Activated T-helper 17 cell treated with anti-CD3 and anti-CD28 coated beads, Interleukin-2, amount 50 U/mL, for 72 hours (primary cell): ENCODE measurements around the gene EXOC6. TPM values are rescaled to one million over a fixed set of nuclear protein-coding genes. Genes with fewer than 3 reads are reported as not detected.

Experiments
- ATAC-seq: fragments of 150-1000 bp; cut with Tn5 transposase; replicated peaks from 2 replicates; pipeline ENCODE4 v1.10.0; 2021; ENCODE audit warnings: mild to moderate bottlenecking, moderate library complexity
- H3K27ac Mint-ChIP-seq: one replicate; pipeline ENCODE4 v1.8.0; 2022; ENCODE audit warnings: mixed read lengths
- H3K27me3 Mint-ChIP-seq: one replicate; pipeline ENCODE4 v1.8.0; 2022; ENCODE audit warnings: mixed read lengths
- H3K36me3 Mint-ChIP-seq: one replicate; pipeline ENCODE4 v1.8.0; 2022; ENCODE audit warnings: low read depth, mild to moderate bottlenecking, mixed read lengths
- H3K4me1 Mint-ChIP-seq: one replicate; pipeline ENCODE4 v1.8.0; 2022; ENCODE audit warnings: mixed read lengths
- H3K4me3 Mint-ChIP-seq: one replicate; pipeline ENCODE4 v1.8.0; 2022; ENCODE audit warnings: mild to moderate bottlenecking, mixed read lengths
- H3K9me3 Mint-ChIP-seq: one replicate; pipeline ENCODE4 v1.8.0; 2022; ENCODE audit warnings: mixed read lengths
- total RNA-seq, 2 donors: library from RNA; stranded (reverse); gene quantifications; one replicate each; pipeline ENCODE4 v1.2.3, GENCODE V29; 2022

EXOC6 gene
- total RNA-seq, 2 donors from 2014 or later: 9.8 to 12.1 TPM

DNA sequence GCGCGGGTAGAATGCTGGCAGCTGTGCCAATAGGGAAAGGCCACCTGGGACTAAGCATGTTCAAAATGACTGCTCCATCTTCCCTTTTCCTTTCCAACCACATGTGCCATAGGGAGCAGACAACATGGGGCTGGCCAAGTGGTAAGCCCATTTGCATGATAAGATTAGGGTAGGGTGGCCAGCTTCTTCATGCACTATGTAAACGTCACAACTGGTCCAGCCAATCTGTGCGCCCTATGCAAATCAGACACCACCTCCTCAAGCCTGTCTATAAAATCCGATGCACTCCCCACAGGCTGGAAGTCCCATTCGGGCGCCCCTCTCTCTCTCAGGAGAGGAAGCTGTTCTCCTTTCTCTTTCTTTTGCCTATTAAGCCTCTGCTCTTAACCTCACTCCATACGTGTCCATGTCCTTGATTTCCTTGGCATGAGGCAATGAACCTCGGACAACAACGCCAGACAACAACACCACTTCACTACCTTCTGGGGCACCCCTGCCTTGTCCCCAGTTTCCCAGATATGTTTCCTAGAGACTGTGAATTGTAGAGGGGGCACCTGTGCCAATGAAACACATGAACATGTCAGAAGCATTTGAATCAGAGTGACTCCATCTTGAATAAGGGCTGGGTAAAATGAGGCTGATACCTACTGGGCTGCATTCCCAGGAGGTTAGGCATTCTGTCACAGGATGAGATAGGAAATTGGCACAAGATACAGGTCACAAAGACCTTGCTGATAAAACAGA is 19.1 kb upstream of the EXOC6 start:
- Mint-ChIP-seq H3K9me3 (no peaks in the 10 kb centered on the region), H3K4me3 (no peak overlapping the region), H3K27me3 (no peaks in the 10 kb centered on the region), H3K27ac (no peak overlapping the region), H3K36me3 (no peaks in the 10 kb centered on the region), H3K4me1 (peaks cover 12% of the 10 kb centered on the region)
- no peak for ATAC-seq

DNA sequence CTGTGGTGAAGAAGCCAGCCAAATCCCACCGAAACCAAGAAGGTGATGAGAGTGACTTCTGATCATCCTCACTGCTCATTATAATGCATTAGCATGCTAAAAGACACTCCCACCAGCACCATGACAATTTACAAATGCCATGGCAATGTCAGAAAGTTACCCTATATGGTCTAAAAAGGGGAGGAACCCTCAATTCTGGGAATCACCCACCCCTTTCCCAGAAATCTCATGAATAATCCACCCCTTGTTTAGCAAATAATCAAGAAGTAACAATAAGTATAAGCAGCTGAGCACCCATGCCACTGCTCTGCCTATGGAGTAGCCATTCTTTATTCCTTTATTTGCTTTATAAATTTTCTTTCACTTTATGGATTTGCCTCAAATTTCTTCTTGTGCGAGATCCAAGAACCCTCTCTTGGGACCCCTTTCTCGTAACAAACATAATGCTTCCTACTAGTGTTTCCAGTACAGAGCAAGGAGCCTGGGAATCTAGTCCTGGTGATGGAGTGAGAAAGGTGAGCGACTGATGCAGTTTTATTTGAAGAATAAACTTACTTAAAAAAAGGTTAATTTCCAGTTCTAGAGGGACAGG is 18.4 kb upstream of the EXOC6 start:
- peak overlapping the region; percentile 77 for H3K4me3 Mint-ChIP-seq
- peak overlapping the region; percentile 86 for H3K27ac Mint-ChIP-seq
- no peak for ATAC-seq
- H3K9me3 Mint-ChIP-seq: no peaks in the 10 kb centered on the region
- H3K36me3 Mint-ChIP-seq: no peaks in the 10 kb centered on the region
- no peaks in the 10 kb centered on the region for H3K27me3 Mint-ChIP-seq
- peaks cover 12% of the 10 kb centered on the region for H3K4me1 Mint-ChIP-seq

DNA sequence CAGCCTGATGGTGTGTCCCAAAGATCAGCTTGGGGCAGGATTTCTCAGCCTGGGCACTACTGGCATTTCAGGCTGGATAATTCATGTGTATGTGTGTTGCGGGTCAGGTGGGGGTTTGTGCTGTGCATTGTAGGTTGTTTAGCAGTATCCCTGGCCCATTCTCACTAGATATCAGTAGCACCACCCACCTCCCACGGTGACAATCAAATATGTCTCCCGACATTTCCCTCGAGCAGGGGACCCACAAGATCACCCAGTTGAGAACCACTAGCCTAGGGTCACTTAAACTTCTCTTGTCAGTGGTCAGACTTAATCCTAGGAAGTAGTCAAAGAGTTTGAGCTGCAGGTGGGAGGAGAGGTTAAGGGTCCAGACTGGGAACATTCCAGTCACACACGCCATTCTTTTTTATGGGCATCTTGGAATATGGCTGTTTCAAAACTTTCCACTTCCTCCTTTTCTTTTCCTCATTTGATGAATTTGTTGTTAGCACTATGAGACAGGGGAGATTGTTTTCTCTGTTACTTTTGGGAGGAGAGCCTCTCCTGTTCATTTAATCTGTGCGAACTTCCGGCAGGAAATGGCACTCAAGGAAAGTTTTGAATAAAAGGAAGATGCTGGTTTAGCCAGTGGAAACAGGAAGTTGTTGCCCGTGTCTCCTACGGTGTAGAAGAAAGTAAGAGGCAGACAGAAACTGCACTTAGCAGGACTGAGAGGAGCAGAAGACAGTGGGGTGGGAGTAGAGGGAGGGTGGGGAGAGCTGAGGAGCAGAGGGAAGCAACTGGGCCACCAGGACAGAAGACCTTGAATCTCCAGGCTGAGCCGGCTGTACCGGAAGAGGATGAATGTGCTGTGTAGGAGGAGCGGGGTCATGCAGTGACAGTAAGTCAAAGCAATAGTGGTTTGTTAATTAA is 17.6 kb upstream of the EXOC6 start:
- no peaks in the 10 kb centered on the region for H3K27me3 Mint-ChIP-seq
- peak overlapping the region; percentile 77 for H3K4me3 Mint-ChIP-seq
- H3K36me3 Mint-ChIP-seq: no peaks in the 10 kb centered on the region
- no peaks in the 10 kb centered on the region for H3K9me3 Mint-ChIP-seq
- H3K4me1 Mint-ChIP-seq: peaks cover 12% of the 10 kb centered on the region
- ATAC-seq: peak; percentile 86
- H3K27ac Mint-ChIP-seq: peak overlapping the region; percentile 86

DNA sequence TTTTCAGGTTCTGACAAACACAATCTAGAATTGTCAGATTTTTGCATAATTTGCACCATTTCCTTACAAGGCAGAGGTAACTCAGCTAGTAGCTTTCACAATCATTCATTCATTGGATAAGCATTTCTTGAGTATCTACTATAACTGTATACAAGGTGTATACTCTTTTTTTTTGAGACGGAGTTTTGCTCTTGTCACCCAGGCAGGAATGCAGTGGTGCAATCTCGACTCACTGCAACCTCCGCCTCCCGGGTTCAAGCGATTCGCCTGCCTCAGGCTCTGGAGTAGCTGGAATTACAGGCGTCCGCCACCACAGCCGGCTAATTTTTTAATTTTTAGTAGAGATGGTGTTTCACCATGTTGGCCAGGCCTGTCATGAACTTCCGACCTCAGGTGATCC is 16.2 kb upstream of the EXOC6 start:
- no peaks in the 10 kb centered on the region for H3K9me3 Mint-ChIP-seq
- H3K27ac Mint-ChIP-seq: no peak overlapping the region
- H3K36me3 Mint-ChIP-seq: no peaks in the 10 kb centered on the region
- H3K27me3 Mint-ChIP-seq: no peaks in the 10 kb centered on the region
- no peak overlapping the region for H3K4me3 Mint-ChIP-seq
- peaks cover 7% of the 10 kb centered on the region for H3K4me1 Mint-ChIP-seq
- no peak for ATAC-seq

DNA sequence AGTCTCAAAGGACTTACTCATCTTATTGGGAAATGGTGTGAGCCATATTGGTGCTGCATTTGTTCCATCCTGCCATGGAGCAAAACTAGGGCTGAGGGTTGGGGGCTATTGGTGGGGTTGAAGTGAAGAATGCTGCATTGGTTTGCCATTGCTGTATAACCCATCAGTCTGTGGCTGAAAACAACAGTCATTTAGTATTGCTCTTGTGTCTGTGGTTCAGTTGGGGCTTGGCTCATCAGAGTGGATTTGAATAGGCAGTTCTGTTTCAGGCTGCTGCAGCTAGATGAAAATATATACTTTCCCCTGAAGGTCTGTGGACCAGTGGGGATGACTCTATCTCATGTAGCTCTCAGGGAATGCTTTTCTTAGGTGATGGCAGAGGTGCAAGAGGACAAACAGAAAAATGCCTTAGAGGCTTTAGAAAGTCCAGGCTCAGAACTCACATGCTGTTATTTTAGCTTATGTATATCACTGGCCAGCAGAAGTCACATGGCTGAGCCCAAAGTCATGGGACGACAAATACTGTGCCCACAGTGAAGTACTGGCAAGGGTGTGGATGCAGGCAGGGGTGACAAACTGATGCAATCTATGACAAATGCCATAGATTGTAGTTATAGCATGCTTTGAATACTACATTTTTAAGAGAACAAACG is 15.2 kb upstream of the EXOC6 start:
- H3K9me3 Mint-ChIP-seq: no peaks in the 10 kb centered on the region
- H3K4me1 Mint-ChIP-seq: peaks cover 7% of the 10 kb centered on the region
- peak; percentile 68 for ATAC-seq
- no peaks in the 10 kb centered on the region for H3K27me3 Mint-ChIP-seq
- H3K4me3 Mint-ChIP-seq: no peak overlapping the region
- no peak overlapping the region for H3K27ac Mint-ChIP-seq
- H3K36me3 Mint-ChIP-seq: no peaks in the 10 kb centered on the region

DNA sequence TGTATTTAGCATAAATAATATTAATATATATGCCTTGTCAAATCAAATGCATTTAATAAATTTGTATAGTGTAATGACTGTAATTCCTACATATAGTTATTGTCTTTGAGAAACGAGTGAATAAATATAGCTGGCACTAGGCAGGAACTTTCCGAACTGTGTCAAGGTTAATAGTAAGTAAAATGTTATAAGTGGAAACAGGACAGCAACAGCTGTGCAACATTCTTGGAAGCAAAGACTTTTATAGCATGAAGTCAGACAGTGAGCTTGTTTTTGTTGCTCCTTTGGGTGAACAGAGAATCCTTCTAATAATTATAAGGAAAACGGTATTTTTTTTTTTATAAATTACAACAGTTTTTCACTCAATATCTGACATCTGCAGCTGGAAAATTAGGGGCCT is 14.0 kb upstream of the EXOC6 start:
- no peaks in the 10 kb centered on the region for H3K9me3 Mint-ChIP-seq
- no peaks in the 10 kb centered on the region for H3K36me3 Mint-ChIP-seq
- peaks cover 7% of the 10 kb centered on the region for H3K4me1 Mint-ChIP-seq
- ATAC-seq: no peak
- H3K27ac Mint-ChIP-seq: no peak overlapping the region
- no peak overlapping the region for H3K4me3 Mint-ChIP-seq
- H3K27me3 Mint-ChIP-seq: no peaks in the 10 kb centered on the region

DNA sequence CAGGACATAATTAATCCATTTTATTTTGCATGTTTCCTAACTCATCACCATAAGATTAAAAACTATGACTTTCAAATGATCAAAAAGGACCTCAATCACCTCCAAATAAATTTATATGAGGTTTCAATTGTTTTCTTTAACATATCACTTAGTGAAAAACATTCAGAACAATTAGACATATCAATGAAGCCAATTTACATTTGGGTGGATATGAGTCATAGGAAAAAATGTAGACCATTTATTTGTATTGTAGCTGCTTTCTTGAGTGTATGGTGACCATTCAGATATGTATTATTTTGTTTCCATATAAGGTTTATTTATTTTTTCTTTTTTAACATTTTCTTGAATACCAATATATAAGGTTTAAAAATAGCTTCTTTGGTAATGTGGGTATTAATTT is 13.3 kb upstream of the EXOC6 start:
- Mint-ChIP-seq H3K27ac (no peak overlapping the region), H3K9me3 (no peaks in the 10 kb centered on the region), H3K4me1 (peaks cover 7% of the 10 kb centered on the region), H3K36me3 (no peaks in the 10 kb centered on the region), H3K27me3 (no peaks in the 10 kb centered on the region), H3K4me3 (no peak overlapping the region)
- no peak for ATAC-seq

DNA sequence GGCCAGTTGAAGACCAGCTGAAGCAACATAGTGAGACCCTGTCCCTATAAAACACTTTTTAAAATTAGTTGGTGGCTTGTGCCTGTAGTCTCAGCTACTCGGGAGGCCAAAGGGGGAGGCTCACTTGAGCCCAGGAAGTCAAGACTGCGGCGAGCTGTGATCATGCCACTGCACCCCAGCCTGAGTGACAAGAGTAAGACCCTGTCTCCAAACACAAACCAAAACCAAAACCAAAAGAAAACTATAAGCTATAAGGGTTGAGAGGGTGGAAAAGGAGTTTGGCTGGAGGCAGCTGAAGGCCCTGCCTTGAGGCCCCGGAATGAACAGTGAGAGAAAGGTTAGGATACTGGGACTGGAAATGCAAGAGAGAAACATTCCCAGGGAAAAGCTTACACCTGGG is 10.9 kb upstream of the EXOC6 start:
- no peaks in the 10 kb centered on the region for H3K36me3 Mint-ChIP-seq

DNA sequence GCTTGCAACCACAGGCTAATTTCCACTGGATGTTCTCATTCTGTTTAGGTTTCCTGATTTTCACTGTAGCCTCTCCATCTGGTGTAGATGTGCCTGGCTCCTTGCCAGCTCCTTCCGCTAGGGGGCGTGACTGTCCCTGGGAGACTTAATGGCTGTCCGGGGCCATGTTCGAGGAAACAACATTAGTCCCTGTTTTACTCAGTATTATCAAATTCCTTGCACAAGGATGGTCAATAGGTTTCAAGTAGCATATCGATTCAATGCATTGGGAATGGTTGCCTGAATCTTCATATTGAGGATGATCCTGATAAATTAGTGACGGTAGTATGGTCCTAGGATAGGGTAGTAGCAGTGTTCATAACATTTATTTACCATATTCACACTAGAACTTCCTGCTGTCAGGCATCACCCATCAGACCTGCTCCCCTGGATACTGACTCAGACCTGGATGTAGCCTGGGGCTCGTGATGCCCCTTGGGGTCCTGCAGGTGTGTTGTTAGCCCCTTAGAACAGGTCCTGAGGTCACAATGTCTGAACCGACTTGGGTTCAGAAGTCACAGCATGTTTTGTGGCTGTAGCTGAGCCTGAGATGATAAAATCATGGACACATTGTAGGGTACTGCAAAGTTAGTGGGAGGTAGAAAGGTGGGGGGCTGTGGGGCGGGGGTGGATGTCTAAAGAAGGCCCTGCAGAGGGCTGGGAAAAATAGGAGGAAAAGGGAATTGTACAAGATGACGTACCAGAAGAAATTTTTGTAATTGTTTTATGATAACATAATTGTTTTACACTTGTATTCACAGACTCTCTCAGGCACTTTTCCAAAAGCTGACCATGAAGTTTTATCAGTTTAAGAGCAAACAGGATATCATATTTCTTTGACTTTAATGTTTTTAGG is 8.9 kb upstream of the EXOC6 start:
- Mint-ChIP-seq H3K27me3 (no peaks in the 10 kb centered on the region), H3K9me3 (no peaks in the 10 kb centered on the region), H3K4me3 (no peak overlapping the region), H3K36me3 (no peaks in the 10 kb centered on the region), H3K27ac (no peak overlapping the region), H3K4me1 (peaks cover 5% of the 10 kb centered on the region)
- ATAC-seq: peak; percentile 46

More for the DNA sequence above, 10.9 kb upstream of the EXOC6 start:
- no peak overlapping the region for H3K4me3 Mint-ChIP-seq
- H3K27me3 Mint-ChIP-seq: no peaks in the 10 kb centered on the region
- no peak overlapping the region for H3K27ac Mint-ChIP-seq
- no peak for ATAC-seq
- no peaks in the 10 kb centered on the region for H3K9me3 Mint-ChIP-seq
- H3K4me1 Mint-ChIP-seq: no peaks in the 10 kb centered on the region

DNA sequence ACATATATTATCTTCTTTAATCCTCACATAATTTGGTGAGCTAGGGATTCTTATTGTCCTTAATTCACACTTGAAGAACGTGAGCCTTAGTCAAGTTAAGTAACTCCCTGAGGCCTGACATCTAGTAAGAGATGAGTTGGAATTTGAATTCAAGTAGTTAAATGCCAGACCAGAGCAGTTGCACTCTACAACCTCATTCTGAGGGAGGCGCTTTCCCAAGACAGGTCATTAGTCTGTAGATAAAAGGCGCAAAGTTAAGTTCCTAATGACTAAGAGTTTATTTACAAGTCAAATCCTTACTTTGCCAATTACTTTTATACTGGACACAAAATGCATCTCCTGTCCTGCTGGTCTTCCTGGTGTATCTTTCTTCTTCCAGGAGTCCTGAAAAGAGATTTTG is 3.6 kb upstream of the EXOC6 start:
- no peaks in the 10 kb centered on the region for H3K9me3 Mint-ChIP-seq
- H3K4me1 Mint-ChIP-seq: peaks cover 25% of the 10 kb centered on the region
- H3K4me3 Mint-ChIP-seq: no peak overlapping the region
- no peak overlapping the region for H3K27ac Mint-ChIP-seq
- ATAC-seq: no peak
- no peaks in the 10 kb centered on the region for H3K27me3 Mint-ChIP-seq
- H3K36me3 Mint-ChIP-seq: no peaks in the 10 kb centered on the region

DNA sequence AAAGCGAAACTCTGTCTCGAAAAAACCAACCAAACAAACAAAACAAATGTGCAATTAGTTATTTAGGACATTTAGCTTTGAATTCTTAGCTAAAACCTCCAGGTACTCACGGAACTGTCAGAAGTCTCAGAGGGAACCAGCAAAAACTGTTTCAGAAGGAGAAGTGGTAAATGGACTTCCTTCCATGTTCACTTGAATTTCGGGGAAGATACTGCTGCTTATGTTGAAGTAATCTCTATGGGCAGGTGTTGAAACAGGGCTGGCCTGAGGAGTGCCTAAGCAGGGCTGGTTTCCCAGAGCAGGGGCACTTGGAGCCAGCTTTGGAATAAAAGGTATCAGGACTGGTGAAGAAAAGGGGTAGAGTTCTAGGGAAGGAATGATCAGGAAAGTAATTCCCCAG is 2.4 kb upstream of the EXOC6 start:
- no peaks in the 10 kb centered on the region for H3K9me3 Mint-ChIP-seq
- H3K4me3 Mint-ChIP-seq: no peak overlapping the region
- H3K27me3 Mint-ChIP-seq: no peaks in the 10 kb centered on the region
- H3K36me3 Mint-ChIP-seq: no peaks in the 10 kb centered on the region
- H3K4me1 Mint-ChIP-seq: peaks cover 25% of the 10 kb centered on the region
- no peak for ATAC-seq
- H3K27ac Mint-ChIP-seq: peak overlapping the region; percentile 15

DNA sequence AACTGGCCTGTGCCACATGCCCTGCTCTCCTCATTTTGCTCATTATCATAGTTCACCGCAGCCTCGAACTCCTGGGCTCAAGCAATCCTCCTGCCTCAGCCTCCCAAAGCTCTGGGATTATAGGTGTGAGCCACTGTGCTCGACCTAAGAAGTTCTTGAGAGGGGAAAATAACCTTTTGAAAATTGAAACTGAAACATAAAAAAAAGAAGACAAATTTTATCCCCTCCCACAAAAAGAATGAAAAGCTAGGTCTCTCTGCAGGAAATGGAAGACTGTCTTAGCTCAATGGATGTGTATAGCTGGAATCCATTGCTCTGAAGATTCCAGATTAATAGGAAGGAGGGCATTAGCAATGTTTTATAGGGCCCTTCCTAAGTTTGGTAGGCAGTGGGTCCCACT is 2.0 kb upstream of the EXOC6 start:
- H3K4me1 Mint-ChIP-seq: peaks cover 25% of the 10 kb centered on the region
- ATAC-seq: no peak
- H3K36me3 Mint-ChIP-seq: no peaks in the 10 kb centered on the region
- peak overlapping the region; percentile 15 for H3K27ac Mint-ChIP-seq
- no peaks in the 10 kb centered on the region for H3K9me3 Mint-ChIP-seq
- H3K4me3 Mint-ChIP-seq: no peak overlapping the region
- no peaks in the 10 kb centered on the region for H3K27me3 Mint-ChIP-seq

DNA sequence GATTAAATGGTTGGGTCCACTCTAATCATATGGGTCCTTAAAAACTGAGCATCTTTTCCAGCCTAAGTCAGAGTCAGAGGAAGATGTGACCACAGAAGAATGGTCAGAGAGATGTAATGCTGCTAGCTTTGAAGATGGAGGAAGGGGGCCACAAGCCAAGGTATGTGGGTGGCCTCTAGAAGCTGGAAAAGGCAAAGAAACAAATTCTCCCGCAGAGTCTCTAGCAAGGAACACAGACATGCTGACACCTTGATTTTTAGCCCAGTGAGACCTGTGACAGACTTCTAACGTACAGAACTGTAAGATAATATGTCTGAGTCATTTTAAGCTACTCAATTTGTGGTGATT is 1.5 kb upstream of the EXOC6 start:
- Mint-ChIP-seq H3K27ac (peak overlapping the region; percentile 15), H3K4me3 (peak overlapping the region; percentile 81), H3K27me3 (no peaks in the 10 kb centered on the region), H3K4me1 (peaks cover 25% of the 10 kb centered on the region), H3K36me3 (no peaks in the 10 kb centered on the region), H3K9me3 (no peaks in the 10 kb centered on the region)
- ATAC-seq: no peak
